HG02759 (cell line): ENCODE data around the gene POLR3K.
"Not testable (repeated sequence)": the region's sequence is repeated elsewhere in the genome, so short reads cannot be mapped to it uniquely, and the experiment has no call there.

Source experiments
- ATAC-seq: cut with Tn5 transposase; IDR thresholded peaks from one replicate; pipeline ENCODE4 v1.9.1; 2021; ENCODE audit warnings: mild to moderate bottlenecking, moderate library complexity; ENCODE audit not compliant: unreplicated experiment

Gene POLR3K

GRCh38 chr16:47234-47633, 6.2 kb downstream of the POLR3K start:
- no peak for ATAC-seq

GRCh38 chr16:46510-46909, 6.9 kb downstream of the POLR3K start:
- not testable (repeated sequence) for ATAC-seq

GRCh38 chr16:45454-45853, 8.0 kb downstream of the POLR3K start:
- ATAC-seq: no peak

- ATAC-seq: no peak
Measured at GRCh38 chr16:44655-45054, 8.8 kb downstream of the POLR3K start.

- ATAC-seq: no peak
Measured at GRCh38 chr16:43294-43693, 10.1 kb downstream of the POLR3K start.

- no peak for ATAC-seq
Measured at GRCh38 chr16:42691-43090, 10.7 kb downstream of the POLR3K start.

- no peak for ATAC-seq
Measured at GRCh38 chr16:42069-42457, 11.3 kb downstream of the POLR3K start.

GRCh38 chr16:41439-42068, 11.9 kb downstream of the POLR3K start:
- ATAC-seq: no peak

- peak; percentile 72 for ATAC-seq
Measured at GRCh38 chr16:38941-39892, 14.2 kb downstream of the POLR3K start.

GRCh38 chr16:38206-38605, 15.2 kb downstream of the POLR3K start:
- not testable (repeated sequence) for ATAC-seq

- ATAC-seq: no peak
Measured at GRCh38 chr16:37511-37910, 15.9 kb downstream of the POLR3K start.

GRCh38 chr16:36336-36984, 16.9 kb downstream of the POLR3K start:
- no peak for ATAC-seq

GRCh38 chr16:35678-36305, 17.6 kb downstream of the POLR3K start:
- ATAC-seq: no peak

- ATAC-seq: no peak
Measured at GRCh38 chr16:35011-35677, 18.3 kb downstream of the POLR3K start.

GRCh38 chr16:34648-34987, 18.8 kb downstream of the POLR3K start:
- ATAC-seq: no peak

GRCh38 chr16:33877-34647, 19.3 kb downstream of the POLR3K start:
- ATAC-seq: no peak

- not testable (repeated sequence) for ATAC-seq
Measured at GRCh38 chr16:33154-33876, 20.1 kb downstream of the POLR3K start.

GRCh38 chr16:30627-31026, 22.8 kb downstream of the POLR3K start:
- ATAC-seq: not testable (repeated sequence)

- ATAC-seq: peak; percentile 71
Measured at GRCh38 chr16:25926-26348, 27.5 kb downstream of the POLR3K start.
